ENCODE measurements around the gene MAP1B.

The MAP1B gene

DNA sequence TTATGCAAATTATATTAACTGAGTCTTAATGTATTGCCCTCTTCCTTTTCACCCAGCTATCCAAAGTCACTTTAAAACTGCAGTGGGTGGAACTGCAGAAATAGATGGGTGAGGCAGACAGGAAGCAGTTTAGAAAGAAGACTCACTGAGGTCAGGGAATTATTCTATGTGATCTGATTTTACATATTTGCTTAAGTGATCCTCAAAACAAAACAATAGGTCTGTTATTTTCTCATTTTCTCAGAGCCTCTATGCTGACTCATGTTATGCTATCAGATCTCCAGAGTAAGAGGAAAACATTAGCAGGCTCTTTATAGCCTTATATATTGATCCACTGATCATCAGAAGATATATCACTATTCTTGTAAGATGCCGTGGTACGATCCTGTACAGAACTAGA lies 149.3 kb downstream of the MAP1B start:
- DNase-seq, result no peak

Measured in NCI-H510A treated with DMSO at 0.1 percent for 48 hours (cell line).